HG03460 (cell line): ENCODE results near the gene KMO.

Experiments
- ATAC-seq: cut with Tn5 transposase; IDR thresholded peaks from one replicate; pipeline ENCODE4 v1.9.1; 2021; ENCODE audit not compliant: unreplicated experiment

KMO gene

DNA sequence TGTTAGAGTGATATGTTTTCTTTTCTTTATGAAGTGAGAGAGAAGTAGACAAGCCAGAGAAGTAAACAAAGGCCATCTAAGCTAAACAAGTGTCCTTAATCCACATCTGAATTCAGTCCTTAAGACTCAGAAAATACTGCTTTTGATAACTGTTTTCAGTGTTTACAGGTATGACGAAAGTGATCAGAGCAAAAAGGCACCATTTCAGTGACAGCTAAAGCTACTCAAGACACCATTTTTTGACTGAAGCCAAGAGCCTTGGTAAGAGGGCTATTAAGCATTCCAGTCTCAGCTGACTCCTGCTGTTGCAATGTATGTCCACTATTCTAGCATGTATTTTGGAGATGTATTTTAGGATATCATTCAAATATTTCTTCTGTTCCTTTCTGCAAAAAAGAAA is 4.1 kb downstream of the KMO start:
- ATAC-seq: no peak

DNA sequence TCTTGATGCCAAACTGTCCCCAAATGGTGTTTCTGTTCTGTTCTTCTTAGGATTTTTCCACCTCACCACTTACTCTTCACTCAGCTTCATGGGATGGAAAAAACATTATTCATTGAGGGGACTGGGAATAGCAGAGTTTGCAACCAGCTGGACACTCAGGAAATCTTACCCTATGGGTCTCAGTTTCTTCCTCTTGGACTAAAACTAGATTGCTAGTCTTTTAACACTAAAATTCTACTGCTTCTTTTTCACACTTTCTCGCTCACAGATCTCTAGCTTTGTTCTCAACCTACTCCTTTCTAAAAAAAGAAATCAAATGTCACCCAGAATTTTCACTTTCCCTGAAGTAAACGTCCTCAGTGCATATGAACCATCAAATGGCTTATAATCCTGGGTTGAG is 4.8 kb downstream of the KMO start:
- no peak for ATAC-seq

- ATAC-seq: no peak
Measured at GRCh38 chr1:241542199-241542907, 10.2 kb downstream of the KMO start.

GRCh38 chr1:241548008-241548407 is 15.8 kb downstream of the KMO start:
- ATAC-seq: no peak

- no peak for ATAC-seq
Measured at GRCh38 chr1:241550318-241550717, 18.1 kb downstream of the KMO start.

GRCh38 chr1:241551759-241552638 is 19.8 kb downstream of the KMO start:
- peak; percentile 84 for ATAC-seq

- no peak for ATAC-seq
Measured at GRCh38 chr1:241553886-241554592, 21.9 kb downstream of the KMO start.

- ATAC-seq: no peak
Measured at GRCh38 chr1:241555526-241555925, 23.3 kb downstream of the KMO start.

DNA sequence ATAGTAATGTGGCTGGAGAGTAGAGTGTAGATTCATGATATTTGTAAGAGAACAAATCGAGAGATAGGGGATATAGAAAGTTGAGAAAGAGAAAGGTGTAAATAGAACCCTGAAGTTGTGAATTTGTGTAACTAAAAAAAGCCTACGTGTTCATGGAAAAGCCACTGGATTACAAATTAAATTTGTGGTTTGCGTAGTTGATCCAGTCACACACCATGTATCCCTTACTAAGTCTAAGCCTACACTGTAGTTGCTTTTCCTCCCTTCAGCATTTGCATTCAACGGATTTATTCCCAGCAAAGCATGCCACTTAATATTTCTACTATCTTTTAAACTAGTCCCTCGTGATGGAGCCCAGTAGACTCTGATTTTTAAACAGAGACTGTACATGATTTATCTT is 24.9 kb downstream of the KMO start:
- no peak for ATAC-seq

GRCh38 chr1:241557551-241558193 is 25.5 kb downstream of the KMO start:
- ATAC-seq: no peak

- no peak for ATAC-seq
Measured at GRCh38 chr1:241560146-241560848, 28.1 kb downstream of the KMO start.

DNA sequence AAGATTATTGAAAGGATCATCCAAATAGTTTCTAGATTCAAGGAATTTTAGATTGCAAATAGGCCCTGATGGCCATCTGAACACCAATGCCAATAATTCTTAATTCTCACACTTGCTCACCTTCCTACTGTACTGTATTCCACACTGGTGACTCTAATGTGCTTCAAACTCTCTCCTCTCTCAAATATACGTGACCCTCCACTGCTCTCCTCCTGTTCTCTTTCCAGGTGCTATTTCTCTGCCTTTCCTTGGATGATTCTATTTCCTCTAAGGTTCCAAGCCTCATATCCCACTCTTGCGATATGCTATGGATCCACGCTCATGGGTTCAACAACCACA is 28.6 kb downstream of the KMO start:
- ATAC-seq: no peak

DNA sequence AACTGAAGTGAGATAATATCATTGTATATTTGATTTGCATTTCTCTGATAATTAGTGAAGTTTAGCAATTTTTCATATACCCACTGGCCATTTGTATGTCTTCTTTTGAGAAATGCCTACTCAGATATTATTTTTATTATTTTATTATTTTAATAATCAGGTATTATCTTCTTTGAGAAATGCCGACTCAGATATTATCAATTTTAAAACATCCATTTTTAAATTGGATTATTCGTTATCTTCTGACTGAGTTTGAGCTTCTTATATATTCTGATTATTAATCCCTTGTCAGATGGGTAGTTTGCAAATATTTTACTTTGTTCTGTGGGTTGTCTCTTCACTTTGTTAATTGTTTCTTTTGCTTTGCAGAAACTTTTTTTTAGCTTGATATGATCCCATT is 37.7 kb downstream of the KMO start:
- no peak for ATAC-seq

GRCh38 chr1:241574154-241574553 is 42.0 kb downstream of the KMO start:
- no peak for ATAC-seq

DNA sequence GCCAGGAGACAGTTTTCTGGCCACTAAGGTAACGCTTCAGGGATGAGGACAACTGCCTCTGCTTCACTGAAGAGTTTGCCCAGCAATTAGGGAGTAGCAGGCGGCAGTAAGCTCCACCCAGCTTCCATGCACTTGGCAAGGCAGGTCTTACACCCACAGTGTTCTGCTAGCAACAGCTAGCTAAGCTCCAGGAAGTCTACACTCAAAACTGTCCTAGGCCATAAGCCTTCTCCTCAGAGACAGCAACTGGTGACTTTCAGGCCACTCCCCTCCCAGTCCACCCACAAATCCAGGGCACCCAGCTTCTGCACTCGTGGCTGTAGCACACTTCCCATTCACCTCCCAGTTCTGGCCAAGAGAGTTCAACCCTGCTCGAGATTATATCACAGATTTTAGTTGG is 47.3 kb downstream of the KMO start:
- ATAC-seq: no peak

DNA sequence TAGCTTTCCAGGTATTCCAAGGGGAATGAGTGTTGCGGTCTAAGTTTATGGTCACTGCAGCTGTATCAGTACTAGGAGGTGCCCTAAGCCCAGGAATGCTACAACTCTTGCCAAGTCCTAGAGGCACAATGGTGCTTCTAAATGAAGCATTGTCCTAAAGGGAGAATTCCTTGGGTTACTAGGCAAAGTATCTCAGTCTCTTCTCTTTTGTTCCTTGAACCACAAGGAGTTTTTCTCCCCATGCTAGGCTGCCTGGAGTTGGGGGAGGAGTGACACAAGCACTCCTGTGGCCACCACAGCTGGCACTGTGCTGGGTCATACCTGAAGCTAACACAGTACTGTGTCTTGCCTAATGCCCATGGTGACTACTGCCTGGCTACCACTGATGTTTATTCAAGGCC is 50.7 kb downstream of the KMO start:
- no peak for ATAC-seq

DNA sequence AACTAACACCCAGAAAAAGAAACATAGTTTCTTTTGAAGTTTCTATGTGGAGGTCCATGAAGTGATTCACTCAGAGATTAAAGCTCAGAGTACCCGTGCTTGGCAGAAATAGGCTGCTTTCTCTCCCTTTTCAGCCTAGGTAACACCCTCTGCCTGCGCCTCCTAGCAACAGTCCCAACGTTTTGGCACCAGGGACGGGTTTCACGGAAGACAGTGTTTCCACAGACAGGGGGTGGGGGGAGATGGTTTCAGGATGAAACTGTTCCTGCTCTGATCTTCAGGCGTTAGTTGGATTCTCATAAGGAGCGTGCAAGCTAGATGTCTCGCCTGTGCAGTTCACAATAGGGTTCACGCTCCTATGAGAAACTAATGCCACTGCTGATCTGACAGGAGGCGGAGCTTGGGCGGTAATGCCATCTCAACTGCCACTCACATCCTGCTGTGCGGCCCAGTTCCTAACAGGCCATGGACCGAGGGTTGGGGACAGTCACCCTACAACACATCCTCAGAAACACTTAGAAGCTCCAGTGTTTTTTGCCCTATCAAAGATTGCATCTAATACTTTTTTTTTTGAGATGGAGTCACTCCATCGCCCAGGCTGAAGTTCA is 54.8 kb downstream of the KMO start:
- no peak for ATAC-seq

DNA sequence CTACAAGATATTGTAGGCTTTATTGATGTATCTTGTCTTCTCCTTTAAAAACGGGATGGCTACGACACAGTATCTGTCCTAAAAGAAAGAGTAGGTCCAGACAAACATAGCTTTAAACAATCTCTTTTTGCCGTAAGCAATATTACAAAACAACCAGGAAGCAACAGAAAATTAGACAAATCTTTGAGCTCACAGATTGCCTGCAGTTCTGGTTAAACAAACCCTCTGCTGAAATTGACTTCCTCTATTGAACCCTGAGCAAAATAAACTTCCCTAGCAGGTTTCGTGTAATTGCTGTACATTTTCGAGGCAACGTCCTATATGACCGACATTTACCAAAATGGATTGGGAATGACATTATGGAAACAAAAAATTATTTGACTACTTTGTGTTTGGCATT is 57.3 kb downstream of the KMO start:
- no peak for ATAC-seq

DNA sequence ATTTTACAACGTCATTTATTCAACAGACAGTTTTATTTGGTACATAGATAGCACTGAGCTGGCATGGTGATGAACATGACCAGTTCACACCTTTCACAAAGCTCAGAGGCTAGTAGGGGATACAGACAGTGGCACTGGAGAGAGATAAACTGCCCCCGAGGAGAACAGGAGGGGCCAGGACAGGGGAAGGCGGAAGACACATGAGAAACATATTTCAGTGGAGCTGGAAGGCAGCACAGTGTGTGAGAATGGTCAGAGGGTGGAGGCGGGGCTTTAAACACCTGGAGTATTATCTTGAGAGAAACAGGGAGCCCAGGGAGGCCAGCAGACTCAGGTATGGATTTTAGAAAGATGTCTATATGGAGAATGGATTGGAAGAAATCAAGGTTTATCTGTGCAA is 58.5 kb downstream of the KMO start:
- ATAC-seq: no peak

- no peak for ATAC-seq
Measured at GRCh38 chr1:241591317-241591716, 59.1 kb downstream of the KMO start.
